B cell (primary cell): ENCODE data around the gene JCAD. TPM values are rescaled to one million over a fixed set of nuclear protein-coding genes. Genes with fewer than 3 reads are reported as not detected.

Experiments used
- ATAC-seq: fragments of 200-7000 bp; cut with Tn5 transposase; one replicate; pipeline ENCODE4 v1.10.0; 2021; ENCODE audit warnings: low read depth, mild to moderate bottlenecking, moderate number of reproducible peaks, moderate library complexity
- CTCF ChIA-PET: fragments of 350-600 bp; sonication (Branson Sonifier 250); formaldehyde crosslinking; loops from one replicate; lab custom pipeline; 2021; ENCODE audit warnings: antibody characterized with exemption, inconsistent platforms; lab: Charles Lee
- POLR2A ChIA-PET: fragments of 350-600 bp; sonication (Branson Sonifier 250); formaldehyde crosslinking; loops from one replicate; lab custom pipeline; 2021; ENCODE audit warnings: antibody characterized with exemption; lab: Charles Lee
- DNase-seq: peaks from one replicate; pipeline ENCODE4 v3.0.0; 2013
- H2AFZ ChIP-seq: 2 replicates; pipeline ENCODE4 v1.6.1; 2012; ENCODE audit warnings: mild to moderate bottlenecking, low read depth, low read length; ENCODE audit not compliant: insufficient read depth, poor library complexity, severe bottlenecking
- H3K27ac ChIP-seq, 2 donors: 1 replicate in 1 of 2; 2 replicates in 1 of 2; pipeline ENCODE4 v1.5.1; 2012 to 2013; ENCODE audit warnings: low read length in 2 of 2, mild to moderate bottlenecking in 2 of 2, moderate library complexity in 1 of 2
- H3K27me3 ChIP-seq, 4 experiments: fragments of 200-600 bp in 1 of 4; sonication (generic) in 1 of 4; replicated peaks in 1 of 4; 1 replicate in 2 of 4; 2 replicates in 2 of 4; pipeline versions ENCODE4 v1.6.1 to v1.7.0; 2013 to 2016; ENCODE audit warnings: low read length in 3 of 4, mild to moderate bottlenecking in 2 of 4, mixed read lengths in 1 of 4, moderate library complexity in 1 of 4; ENCODE audit not compliant: insufficient read depth in 4 of 4, control insufficient read depth in 3 of 4; ENCODE audit errors: control extremely low read depth in 1 of 4
- H3K36me3 ChIP-seq, 2 experiments: replicated peaks in 1 of 2; 1 replicate in 1 of 2; 2 replicates in 1 of 2; pipeline versions ENCODE4 v1.6.1 to v1.7.1; 2013; ENCODE audit warnings: low read length in 1 of 2; ENCODE audit not compliant: insufficient read depth in 2 of 2, control insufficient read depth in 1 of 2; ENCODE audit errors: control extremely low read depth in 1 of 2, extremely low read depth in 1 of 2
- H3K4me1 ChIP-seq, 2 donors: fragments of 200-600 bp in 1 of 2; sonication (generic) in 1 of 2; 1 replicate in 1 of 2; 2 replicates in 1 of 2; pipeline versions ENCODE4 v1.5.1 to v1.6.1; 2013 to 2017; ENCODE audit warnings: low read length in 2 of 2; ENCODE audit not compliant: control insufficient read depth in 2 of 2, insufficient read depth in 2 of 2
- H3K4me2 ChIP-seq: replicated peaks from 2 replicates; pipeline ENCODE3; 2012; ENCODE audit warnings: mild to moderate bottlenecking, low read depth, low read length; ENCODE audit not compliant: poor library complexity, severe bottlenecking
- H3K4me3 ChIP-seq, 5 experiments: fragments of 200-600 bp in 1 of 5; sonication (generic) in 1 of 5; 1 replicate in 3 of 5; 2 replicates in 2 of 5; pipeline versions ENCODE4 v1.5.1 to v1.7.0; 2011 to 2016; ENCODE audit warnings: low read length in 4 of 5, mild to moderate bottlenecking in 4 of 5, low read depth in 2 of 5, control low read depth in 1 of 5, moderate library complexity in 1 of 5; ENCODE audit not compliant: insufficient read depth in 1 of 5; ENCODE audit errors: control extremely low read depth in 1 of 5, extremely low read depth in 1 of 5
- H3K79me2 ChIP-seq: fragments of 200-600 bp; sonication (generic); one replicate; pipeline ENCODE4 v1.6.0; 2016; ENCODE audit warnings: low read length; ENCODE audit not compliant: control insufficient read depth, insufficient read depth
- H3K9ac ChIP-seq: fragments of 200-600 bp; sonication (generic); 2 replicates; pipeline ENCODE4 v1.6.1; 2017; ENCODE audit warnings: mild to moderate bottlenecking, low read length, moderate library complexity
- H3K9me3 ChIP-seq, 3 donors: one replicate each; pipeline versions ENCODE4 v1.6.1 to v1.7.1; 2013; ENCODE audit warnings: low read length in 2 of 3; ENCODE audit not compliant: control insufficient read depth in 2 of 3, insufficient read depth in 1 of 3; ENCODE audit errors: control extremely low read depth in 1 of 3
- H4K20me1 ChIP-seq: 2 replicates; pipeline ENCODE4 v1.6.0; 2012; ENCODE audit warnings: mild to moderate bottlenecking, low read length; ENCODE audit not compliant: insufficient read depth, control insufficient read depth, poor library complexity, severe bottlenecking
- H3K27ac Mint-ChIP-seq: one replicate; pipeline ENCODE4 v1.8.0; 2021; ENCODE audit warnings: mixed read lengths
- H3K27me3 Mint-ChIP-seq: one replicate; pipeline ENCODE4 v1.8.0; 2021; ENCODE audit warnings: mixed read lengths
- H3K4me1 Mint-ChIP-seq: one replicate; pipeline ENCODE4 v1.8.0; 2021; ENCODE audit warnings: mixed read lengths
- H3K4me3 Mint-ChIP-seq: one replicate; pipeline ENCODE4 v1.8.0; 2021; ENCODE audit warnings: mixed read lengths
- H3K9me3 Mint-ChIP-seq: one replicate; pipeline ENCODE4 v1.8.0; 2022; ENCODE audit warnings: mixed read lengths; ENCODE audit not compliant: insufficient read depth
- EZH2 ChIP-seq: IDR thresholded peaks from 2 replicates; pipeline ENCODE4 v1.6.1; 2012; ENCODE audit warnings: borderline replicate concordance, low read depth, mild to moderate bottlenecking, moderate library complexity, low read length; ENCODE audit not compliant: insufficient read depth, poor library complexity, severe bottlenecking
- WGBS: methylation state at CpG from one replicate; pipeline ENCODE4 v1.1.5; 2013; ENCODE audit warnings: missing lambda C conversion rate; ENCODE audit not compliant: insufficient coverage; 5-methylcytosine and 5-hydroxymethylcytosine counted together
- intact Hi-C: fragments of 100-400 bp; cut with micrococcal nuclease; formaldehyde crosslinking; loops from one replicate; pipeline ENCODE4 v1.10.0; 2022
- polyA plus RNA-seq: library from polyadenylated mRNA; depleted of rRNA; stranded (reverse); fragments of >200 nt; gene quantifications from 2 replicates; pipeline ENCODE4 v1.2.3, GENCODE V29; 2012
- total RNA-seq, 2 donors: library from RNA; stranded (reverse); fragments of 120-200 nt in 1 of 2; gene quantifications; 1 replicate in 1 of 2; 2 replicates in 1 of 2; pipeline versions ENCODE4 v1.2.3 to v1.2.4, GENCODE V29; 2013 to 2022
- TF ChIP-seq, protein P1 (sequence below): fragments of 200-600 bp; IDR thresholded peaks from one replicate; pipeline ENCODE4 v1.8.0; 2022; ENCODE audit warnings: antibody characterized with exemption, mild to moderate bottlenecking

Gene JCAD
- total and polyA plus RNA-seq, 2 donors (not counting 1 experiment from before 2014, with no cell fraction given): 0.37 TPM; not detected in 1

DNA sequence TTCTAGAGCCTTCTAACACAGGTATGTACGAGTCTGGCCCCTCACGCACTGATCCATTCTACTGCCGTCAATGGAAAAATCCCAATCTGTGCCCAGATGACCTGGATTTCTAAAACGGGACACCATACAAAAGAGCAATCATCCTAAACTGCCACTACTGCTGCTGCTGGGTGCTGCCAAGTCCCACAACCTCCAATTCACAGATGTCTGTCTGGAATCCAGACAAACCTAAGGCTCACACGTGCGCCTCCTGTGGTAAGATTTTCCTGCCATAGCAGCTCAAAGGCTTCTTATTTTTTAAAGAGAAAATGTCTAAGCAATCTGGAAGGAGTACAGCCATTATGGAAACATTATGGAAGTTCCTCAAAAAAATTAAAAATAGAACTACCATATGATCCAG, 40.9 kb downstream of the JCAD start:
- Histone ChIP-seq H3K9me3 (no peaks in the 10 kb centered on the region), H3K4me2 (no peak overlapping the region), H3K27ac (no peak overlapping the region), H3K4me1 (no peaks in the 10 kb centered on the region), H4K20me1 (no peaks in the 10 kb centered on the region), H3K36me3 (no peaks in the 10 kb centered on the region), H3K27me3 (peaks cover 0 to 10% (median 5%) of the 10 kb centered on the region in 4 experiments), H2AFZ (no peak overlapping the region), H3K4me3 (no peak overlapping the region), H3K9ac (no peak overlapping the region), H3K79me2 (no peaks in the 10 kb centered on the region)
- Mint-ChIP-seq H3K9me3 (no peaks in the 10 kb centered on the region), H3K27me3 (peaks cover 26% of the 10 kb centered on the region), H3K27ac (no peak overlapping the region), H3K4me3 (no peak overlapping the region), H3K4me1 (no peaks in the 10 kb centered on the region)
- 87% methylated on average over 4 of the region's 6 CpGs for WGBS
- DNase-seq (no peak), ATAC-seq (no peak)
- TF ChIP-seq, protein P1, sequence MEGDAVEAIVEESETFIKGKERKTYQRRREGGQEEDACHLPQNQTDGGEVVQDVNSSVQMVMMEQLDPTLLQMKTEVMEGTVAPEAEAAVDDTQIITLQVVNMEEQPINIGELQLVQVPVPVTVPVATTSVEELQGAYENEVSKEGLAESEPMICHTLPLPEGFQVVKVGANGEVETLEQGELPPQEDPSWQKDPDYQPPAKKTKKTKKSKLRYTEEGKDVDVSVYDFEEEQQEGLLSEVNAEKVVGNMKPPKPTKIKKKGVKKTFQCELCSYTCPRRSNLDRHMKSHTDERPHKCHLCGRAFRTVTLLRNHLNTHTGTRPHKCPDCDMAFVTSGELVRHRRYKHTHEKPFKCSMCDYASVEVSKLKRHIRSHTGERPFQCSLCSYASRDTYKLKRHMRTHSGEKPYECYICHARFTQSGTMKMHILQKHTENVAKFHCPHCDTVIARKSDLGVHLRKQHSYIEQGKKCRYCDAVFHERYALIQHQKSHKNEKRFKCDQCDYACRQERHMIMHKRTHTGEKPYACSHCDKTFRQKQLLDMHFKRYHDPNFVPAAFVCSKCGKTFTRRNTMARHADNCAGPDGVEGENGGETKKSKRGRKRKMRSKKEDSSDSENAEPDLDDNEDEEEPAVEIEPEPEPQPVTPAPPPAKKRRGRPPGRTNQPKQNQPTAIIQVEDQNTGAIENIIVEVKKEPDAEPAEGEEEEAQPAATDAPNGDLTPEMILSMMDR: no peak
- TF ChIP-seq EZH2: no peak
- ChIA-PET POLR2A (no interaction called here), CTCF (interaction anchor here (2.0 kb wide), 1 partner anchor 20 kb away, joined by 5 read pairs; no protein-coding TSS in a partner anchor)
- intact Hi-C loops: no loop called here

DNA sequence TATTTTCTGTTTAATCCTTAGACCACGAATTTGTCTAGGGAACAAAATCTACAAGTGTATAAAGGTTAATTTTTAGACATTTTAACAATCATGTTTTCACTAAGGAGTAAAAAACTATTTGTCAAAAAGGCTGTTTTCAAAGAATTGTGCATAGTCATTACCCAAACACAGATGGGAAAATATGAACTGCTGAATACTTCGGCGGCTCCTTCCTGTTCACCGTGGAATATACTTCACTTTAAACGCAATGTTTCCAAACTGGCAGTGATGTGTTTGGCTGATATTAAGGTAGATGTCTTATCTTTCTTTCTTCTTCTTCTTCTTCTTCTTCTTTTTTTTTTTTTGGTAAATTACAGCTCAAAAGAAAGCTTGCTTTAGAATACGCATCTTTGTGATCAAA, 41.4 kb downstream of the JCAD start:
- H3K27me3 ChIP-seq: peaks cover 0 to 10% (median 5%) of the 10 kb centered on the region in 4 experiments
- ChIA-PET CTCF (interaction anchor here (2.0 kb wide), 1 partner anchor 20 kb away, joined by 5 read pairs; no protein-coding TSS in a partner anchor), POLR2A (no interaction called here)
- H3K79me2 ChIP-seq: no peaks in the 10 kb centered on the region
- H3K9me3 ChIP-seq: no peaks in the 10 kb centered on the region
- no peaks in the 10 kb centered on the region for H3K9me3 Mint-ChIP-seq
- TF ChIP-seq, protein P1: no peak
- no peak for TF ChIP-seq EZH2
- H3K27ac ChIP-seq: no peak overlapping the region
- no peak overlapping the region for H3K9ac ChIP-seq
- no peaks in the 10 kb centered on the region for H3K36me3 ChIP-seq
- no peak overlapping the region for H2AFZ ChIP-seq
- intact Hi-C loops: no loop called here
- H3K4me1 Mint-ChIP-seq: no peaks in the 10 kb centered on the region
- no peak overlapping the region for H3K4me2 ChIP-seq
- no peak overlapping the region for H3K27ac Mint-ChIP-seq
- no peaks in the 10 kb centered on the region for H3K4me1 ChIP-seq
- DNase-seq: no peak
- H4K20me1 ChIP-seq: no peaks in the 10 kb centered on the region
- no peak overlapping the region for H3K4me3 ChIP-seq
- ATAC-seq: no peak
- H3K27me3 Mint-ChIP-seq: peaks cover 26% of the 10 kb centered on the region
- H3K4me3 Mint-ChIP-seq: no peak overlapping the region
- whole genome bisulfite sequencing: no CpG with 5 or more reads among the region's 6 CpGs
